ENCODE results near the gene GHRHR. TPM values are rescaled to one million over a fixed set of nuclear protein-coding genes. Genes with fewer than 3 reads are reported as not detected.

Gene GHRHR
- total RNA-seq, 1 donor from 2014 or later, result not detected

- no peak for DNase-seq (ENCODE audit: low read depth)
These were observed 31.8 kb downstream of the GHRHR start for GRCh38 chr7:30995536-30995935.

GRCh38 chr7:30996256-30996655 lies 32.5 kb downstream of the GHRHR start:
- DNase-seq (ENCODE audit: low read depth), result no peak
- TF ChIP-seq CTCF (conservative IDR thresholded peaks at IDR 0.05; ENCODE audit: low read depth, low read length), result no peak
- no peak overlapping the region for H3K4me3 ChIP-seq (ENCODE audit: low read depth, low read length)

More at GRCh38 chr7:30995536-30995935, 31.8 kb downstream of the GHRHR start:
- no peak for TF ChIP-seq CTCF (conservative IDR thresholded peaks at IDR 0.05; ENCODE audit: low read depth, low read length)
- no peak overlapping the region for H3K4me3 ChIP-seq (ENCODE audit: low read depth, low read length)

- no peak for DNase-seq (ENCODE audit: low read depth)
- no peak for TF ChIP-seq CTCF (conservative IDR thresholded peaks at IDR 0.05; ENCODE audit: low read depth, low read length)
- H3K4me3 ChIP-seq (ENCODE audit: low read depth, low read length), result no peak overlapping the region
These were observed 33.1 kb downstream of the GHRHR start for GRCh38 chr7:30996883-30997282.

- DNase-seq (ENCODE audit: low read depth), result no peak
- no peak for TF ChIP-seq CTCF (conservative IDR thresholded peaks at IDR 0.05; ENCODE audit: low read depth, low read length)
- H3K4me3 ChIP-seq (ENCODE audit: low read depth, low read length), result no peak overlapping the region
These were observed 33.6 kb downstream of the GHRHR start for GRCh38 chr7:30997316-30997715.

- no peak for DNase-seq (ENCODE audit: low read depth)
- no peak for TF ChIP-seq CTCF (conservative IDR thresholded peaks at IDR 0.05; ENCODE audit: low read depth, low read length)
These were observed 34.4 kb downstream of the GHRHR start for GRCh38 chr7:30998180-30998579.

GRCh38 chr7:31000161-31000693 lies 36.5 kb downstream of the GHRHR start:
- DNase-seq (ENCODE audit: low read depth), result no peak
- no peak for TF ChIP-seq CTCF (conservative IDR thresholded peaks at IDR 0.05; ENCODE audit: low read depth, low read length)
- H3K4me3 ChIP-seq (ENCODE audit: low read depth, low read length), result no peak overlapping the region

More at GRCh38 chr7:30998180-30998579, 34.4 kb downstream of the GHRHR start:
- no peak overlapping the region for H3K4me3 ChIP-seq (ENCODE audit: low read depth, low read length)

GRCh38 chr7:31000779-31001178 lies 37.0 kb downstream of the GHRHR start:
- DNase-seq (ENCODE audit: low read depth), result no peak
- no peak for TF ChIP-seq CTCF (conservative IDR thresholded peaks at IDR 0.05; ENCODE audit: low read depth, low read length)
- H3K4me3 ChIP-seq (ENCODE audit: low read depth, low read length), result no peak overlapping the region

Measured in epithelial cell of proximal tubule (primary cell).